GM23338 (cell line): ENCODE measurements around the gene ASPG. TPM values are rescaled to one million over a fixed set of nuclear protein-coding genes. Genes with fewer than 3 reads are reported as not detected.

Experiments
- ATAC-seq: fragments of 200-7000 bp; cut with Tn5 transposase; 3 replicates; pipeline ENCODE4 v1.9.1; 2020
- DNase-seq: peaks from one replicate; pipeline ENCODE4 v3.0.0-alpha.2; 2015; ENCODE audit warnings: low spot score
- H2AFZ ChIP-seq: fragments of 200-600 bp; sonication (generic); 2 replicates; pipeline ENCODE4 v1.8.0; 2016; ENCODE audit warnings: antibody characterized with exemption, mild to moderate bottlenecking, moderate library complexity
- H3F3A ChIP-seq: fragments of 200-600 bp; sonication (generic); replicated peaks from 2 replicates; pipeline ENCODE4 v1.8.0; 2017; ENCODE audit warnings: antibody characterized with exemption, mixed run types, low read depth
- H3K27ac ChIP-seq: fragments of 200-600 bp; sonication (generic); 2 replicates; pipeline ENCODE4 v1.6.1; 2016; ENCODE audit warnings: low read depth
- H3K27me3 ChIP-seq: fragments of 200-600 bp; sonication (generic); 2 replicates; pipeline ENCODE4 v1.8.0; 2016; ENCODE audit warnings: mild to moderate bottlenecking, mixed run types, moderate library complexity; ENCODE audit not compliant: insufficient read depth
- H3K36me3 ChIP-seq: fragments of 200-600 bp; sonication (generic); 2 replicates; pipeline ENCODE4 v1.8.0; 2016; ENCODE audit warnings: mild to moderate bottlenecking; ENCODE audit not compliant: insufficient read depth
- H3K4me1 ChIP-seq: fragments of 200-600 bp; sonication (generic); 2 replicates; pipeline ENCODE4 v1.8.0; 2016; ENCODE audit warnings: mild to moderate bottlenecking, moderate library complexity; ENCODE audit not compliant: insufficient read depth
- H3K4me2 ChIP-seq: fragments of 200-600 bp; sonication (generic); 2 replicates; pipeline ENCODE4 v1.7.1; 2017; ENCODE audit warnings: mixed run types
- H3K4me3 ChIP-seq: fragments of 200-600 bp; sonication (generic); 2 replicates; pipeline ENCODE4 v1.6.1; 2016; ENCODE audit warnings: mixed run types
- H3K79me2 ChIP-seq: fragments of 200-600 bp; sonication (generic); replicated peaks from 2 replicates; pipeline ENCODE4 v1.8.0; 2017; ENCODE audit warnings: mild to moderate bottlenecking; ENCODE audit not compliant: insufficient read depth
- H3K9me2 ChIP-seq: fragments of 200-600 bp; sonication (generic); 2 replicates; pipeline ENCODE4 v1.8.0; 2017; ENCODE audit not compliant: insufficient read depth
- H4K20me1 ChIP-seq: fragments of 200-600 bp; sonication (generic); replicated peaks from 2 replicates; pipeline ENCODE4 v1.8.0; 2017; ENCODE audit warnings: mild to moderate bottlenecking; ENCODE audit not compliant: insufficient read depth
- H3K27ac Mint-ChIP-seq: 2 replicates; pipeline ENCODE4 v1.8.0; 2020; ENCODE audit warnings: inconsistent platforms, mild to moderate bottlenecking, moderate library complexity, mixed read lengths
- H3K27me3 Mint-ChIP-seq: 3 replicates; pipeline ENCODE4 v1.8.0; 2022; ENCODE audit warnings: low read depth, mild to moderate bottlenecking, moderate library complexity, mixed read lengths, inconsistent platforms; ENCODE audit not compliant: insufficient read depth, poor library complexity
- H3K36me3 Mint-ChIP-seq: 3 replicates; pipeline ENCODE4 v1.8.0; 2021; ENCODE audit warnings: low read depth, mild to moderate bottlenecking, inconsistent platforms, moderate library complexity, mixed read lengths
- H3K4me1 Mint-ChIP-seq: 3 replicates; pipeline ENCODE4 v1.8.0; 2020; ENCODE audit warnings: mild to moderate bottlenecking, inconsistent platforms, mixed read lengths
- H3K4me3 Mint-ChIP-seq: 3 replicates; pipeline ENCODE4 v1.8.0; 2021; ENCODE audit warnings: moderate library complexity, mild to moderate bottlenecking, inconsistent platforms, mixed read lengths
- H3K9me3 Mint-ChIP-seq: 3 replicates; pipeline ENCODE4 v1.8.0; 2020; ENCODE audit warnings: moderate library complexity, mild to moderate bottlenecking, inconsistent platforms, mixed read lengths
- CREB1 ChIP-seq: fragments of 250-450 bp; sonication (Bioruptor Pico); IDR thresholded peaks from 2 replicates; pipeline ENCODE4 v1.5.0; 2020; ENCODE audit warnings: low read depth, mild to moderate bottlenecking, moderate library complexity
- CTCF ChIP-seq, 2 experiments: fragments of 200-600 bp in 1 of 2; sonication (generic) in 1 of 2; conservative IDR thresholded peaks; 2 replicates each; pipeline versions ENCODE4 v1.5.1 to v1.6.1; 2016 to 2017; ENCODE audit warnings: antibody characterized with exemption in 2 of 2, low read depth in 2 of 2, mild to moderate bottlenecking in 2 of 2, moderate library complexity in 1 of 2
- ETS1 ChIP-seq: IDR thresholded peaks from 2 replicates; pipeline ENCODE4 v1.6.1; 2016; ENCODE audit warnings: antibody characterized with exemption
- EZH2 ChIP-seq: fragments of 200-600 bp; sonication (generic); IDR thresholded peaks from one replicate; pipeline ENCODE4 v1.8.0; 2017; ENCODE audit warnings: antibody characterized with exemption, mild to moderate bottlenecking, low read depth; ENCODE audit not compliant: unreplicated experiment
- EZH2phosphoT487 ChIP-seq: fragments of 200-600 bp; sonication (generic); IDR thresholded peaks from one replicate; pipeline ENCODE4 v1.8.1; 2018; ENCODE audit warnings: antibody characterized with exemption; ENCODE audit not compliant: unreplicated experiment
- JUNB ChIP-seq: IDR thresholded peaks from one replicate; pipeline ENCODE4 v1.6.1; 2016; ENCODE audit warnings: antibody characterized with exemption; ENCODE audit not compliant: unreplicated experiment
- NANOG ChIP-seq: IDR thresholded peaks from 2 replicates; pipeline ENCODE4 v1.6.1; 2016; ENCODE audit warnings: antibody characterized with exemption, borderline replicate concordance
- POLR2AphosphoS5 ChIP-seq: IDR thresholded peaks from 2 replicates; pipeline ENCODE4 v1.6.1; 2016; ENCODE audit warnings: antibody characterized with exemption, low read depth
- STAT1 ChIP-seq: IDR thresholded peaks from one replicate; pipeline ENCODE4 v1.6.1; 2016; ENCODE audit warnings: antibody characterized with exemption; ENCODE audit not compliant: unreplicated experiment
- ZNF114 ChIP-seq: fragments of 250-450 bp; sonication (Bioruptor Pico); IDR thresholded peaks from 2 replicates; pipeline ENCODE4 v1.5.0; 2020; ENCODE audit warnings: mild to moderate bottlenecking, moderate library complexity
- ZNF331 ChIP-seq: fragments of 250-450 bp; sonication (Bioruptor Pico); IDR thresholded peaks from 2 replicates; pipeline ENCODE4 v1.5.0; 2020; ENCODE audit warnings: low read depth, mild to moderate bottlenecking, moderate library complexity
- polyA plus RNA-seq: library from polyadenylated mRNA; unstranded; fragments of >200 nt; fragmentation: Nextera tagmentation; extraction: Ambion mirVana; gene quantifications from 2 replicates; pipeline ENCODE4 v1.2.1, GENCODE V29; 2016
- total RNA-seq: library from RNA; depleted of rRNA; stranded (reverse); fragments of >200 nt; shearing (Covaris generic); gene quantifications from 2 replicates; pipeline ENCODE4 v1.2.3, GENCODE V29; 2014
- TF ChIP-seq, protein P1 (sequence below): fragments of 250-450 bp; sonication (Bioruptor Pico); IDR thresholded peaks from 2 replicates; pipeline ENCODE4 v1.5.0; 2020; ENCODE audit warnings: mild to moderate bottlenecking, moderate library complexity
- TF ChIP-seq, protein P2 (sequence below): IDR thresholded peaks from one replicate; pipeline ENCODE4 v1.6.1; 2018; ENCODE audit warnings: antibody characterized with exemption; ENCODE audit not compliant: unreplicated experiment

Gene ASPG
- total and polyA plus RNA-seq, 2 experiments from 2014 or later: 0.61 to 6.2 TPM

DNA sequence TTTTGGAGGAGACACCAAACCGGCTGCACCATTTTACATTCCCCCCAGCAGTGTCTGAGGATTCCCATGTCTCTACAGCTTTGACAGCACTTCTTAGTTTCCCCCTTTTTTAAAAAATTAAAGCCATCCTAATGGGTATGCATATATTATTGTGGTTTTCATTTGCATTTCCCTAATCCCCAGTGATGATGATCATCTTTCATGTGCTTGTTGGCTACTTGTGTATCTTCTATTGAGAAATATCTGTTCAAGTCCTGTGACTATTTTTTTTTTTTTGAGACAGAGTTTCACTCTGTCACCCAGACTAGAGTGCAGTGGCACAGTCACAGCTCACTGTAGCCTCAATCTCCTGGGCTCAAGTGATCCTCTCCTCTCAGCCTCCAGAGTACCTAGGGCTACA is 23.2 kb upstream of the ASPG start:
- peaks cover 34% of the 10 kb centered on the region for H3K9me3 Mint-ChIP-seq
- no peaks in the 10 kb centered on the region for H3K27me3 ChIP-seq
- no peak overlapping the region for H2AFZ ChIP-seq
- H3K36me3 Mint-ChIP-seq: peaks cover 9% of the 10 kb centered on the region
- H3K4me3 Mint-ChIP-seq: no peak overlapping the region
- no peak overlapping the region for H3K27ac ChIP-seq
- 0 out of 2 replicates have a peak, but pooled peaks cover 8% of the 10 kb centered on the region for H3K9me2 ChIP-seq
- H3F3A ChIP-seq: no peaks in the 10 kb centered on the region
- TF ChIP-seq, protein P1, sequence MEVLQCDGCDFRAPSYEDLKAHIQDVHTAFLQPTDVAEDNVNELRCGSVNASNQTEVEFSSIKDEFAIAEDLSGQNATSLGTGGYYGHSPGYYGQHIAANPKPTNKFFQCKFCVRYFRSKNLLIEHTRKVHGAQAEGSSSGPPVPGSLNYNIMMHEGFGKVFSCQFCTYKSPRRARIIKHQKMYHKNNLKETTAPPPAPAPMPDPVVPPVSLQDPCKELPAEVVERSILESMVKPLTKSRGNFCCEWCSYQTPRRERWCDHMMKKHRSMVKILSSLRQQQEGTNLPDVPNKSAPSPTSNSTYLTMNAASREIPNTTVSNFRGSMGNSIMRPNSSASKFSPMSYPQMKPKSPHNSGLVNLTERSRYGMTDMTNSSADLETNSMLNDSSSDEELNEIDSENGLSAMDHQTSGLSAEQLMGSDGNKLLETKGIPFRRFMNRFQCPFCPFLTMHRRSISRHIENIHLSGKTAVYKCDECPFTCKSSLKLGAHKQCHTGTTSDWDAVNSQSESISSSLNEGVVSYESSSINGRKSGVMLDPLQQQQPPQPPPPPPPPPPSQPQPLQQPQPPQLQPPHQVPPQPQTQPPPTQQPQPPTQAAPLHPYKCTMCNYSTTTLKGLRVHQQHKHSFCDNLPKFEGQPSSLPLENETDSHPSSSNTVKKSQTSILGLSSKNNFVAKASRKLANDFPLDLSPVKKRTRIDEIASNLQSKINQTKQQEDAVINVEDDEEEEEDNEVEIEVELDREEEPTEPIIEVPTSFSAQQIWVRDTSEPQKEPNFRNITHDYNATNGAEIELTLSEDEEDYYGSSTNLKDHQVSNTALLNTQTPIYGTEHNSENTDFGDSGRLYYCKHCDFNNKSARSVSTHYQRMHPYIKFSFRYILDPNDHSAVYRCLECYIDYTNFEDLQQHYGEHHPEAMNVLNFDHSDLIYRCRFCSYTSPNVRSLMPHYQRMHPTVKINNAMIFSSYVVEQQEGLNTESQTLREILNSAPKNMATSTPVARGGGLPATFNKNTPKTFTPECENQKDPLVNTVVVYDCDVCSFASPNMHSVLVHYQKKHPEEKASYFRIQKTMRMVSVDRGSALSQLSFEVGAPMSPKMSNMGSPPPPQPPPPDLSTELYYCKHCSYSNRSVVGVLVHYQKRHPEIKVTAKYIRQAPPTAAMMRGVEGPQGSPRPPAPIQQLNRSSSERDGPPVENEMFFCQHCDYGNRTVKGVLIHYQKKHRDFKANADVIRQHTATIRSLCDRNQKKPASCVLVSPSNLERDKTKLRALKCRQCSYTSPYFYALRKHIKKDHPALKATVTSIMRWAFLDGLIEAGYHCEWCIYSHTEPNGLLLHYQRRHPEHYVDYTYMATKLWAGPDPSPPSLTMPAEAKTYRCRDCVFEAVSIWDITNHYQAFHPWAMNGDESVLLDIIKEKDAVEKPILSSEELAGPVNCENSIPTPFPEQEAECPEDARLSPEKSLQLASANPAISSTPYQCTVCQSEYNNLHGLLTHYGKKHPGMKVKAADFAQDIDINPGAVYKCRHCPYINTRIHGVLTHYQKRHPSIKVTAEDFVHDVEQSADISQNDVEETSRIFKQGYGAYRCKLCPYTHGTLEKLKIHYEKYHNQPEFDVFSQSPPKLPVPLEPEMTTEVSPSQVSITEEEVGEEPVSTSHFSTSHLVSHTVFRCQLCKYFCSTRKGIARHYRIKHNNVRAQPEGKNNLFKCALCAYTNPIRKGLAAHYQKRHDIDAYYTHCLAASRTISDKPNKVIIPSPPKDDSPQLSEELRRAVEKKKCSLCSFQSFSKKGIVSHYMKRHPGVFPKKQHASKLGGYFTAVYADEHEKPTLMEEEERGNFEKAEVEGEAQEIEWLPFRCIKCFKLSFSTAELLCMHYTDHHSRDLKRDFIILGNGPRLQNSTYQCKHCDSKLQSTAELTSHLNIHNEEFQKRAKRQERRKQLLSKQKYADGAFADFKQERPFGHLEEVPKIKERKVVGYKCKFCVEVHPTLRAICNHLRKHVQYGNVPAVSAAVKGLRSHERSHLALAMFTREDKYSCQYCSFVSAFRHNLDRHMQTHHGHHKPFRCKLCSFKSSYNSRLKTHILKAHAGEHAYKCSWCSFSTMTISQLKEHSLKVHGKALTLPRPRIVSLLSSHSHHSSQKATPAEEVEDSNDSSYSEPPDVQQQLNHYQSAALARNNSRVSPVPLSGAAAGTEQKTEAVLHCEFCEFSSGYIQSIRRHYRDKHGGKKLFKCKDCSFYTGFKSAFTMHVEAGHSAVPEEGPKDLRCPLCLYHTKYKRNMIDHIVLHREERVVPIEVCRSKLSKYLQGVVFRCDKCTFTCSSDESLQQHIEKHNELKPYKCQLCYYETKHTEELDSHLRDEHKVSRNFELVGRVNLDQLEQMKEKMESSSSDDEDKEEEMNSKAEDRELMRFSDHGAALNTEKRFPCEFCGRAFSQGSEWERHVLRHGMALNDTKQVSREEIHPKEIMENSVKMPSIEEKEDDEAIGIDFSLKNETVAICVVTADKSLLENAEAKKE (CRISPR knock-in tag): no peak
- TF ChIP-seq POLR2AphosphoS5 (no peak), ZNF114 (CRISPR knock-in tag) (no peak), ETS1 (no peak), JUNB (no peak), STAT1 (no peak), CREB1 (no peak), ZNF331 (CRISPR knock-in tag) (no peak), NANOG (no peak), CTCF (conservative IDR thresholded peaks at IDR 0.05; ENCODE audit: low read depth in 2 of 2) (no peak), EZH2 (no peak), EZH2phosphoT487 (no peak)
- TF ChIP-seq, protein P2, sequence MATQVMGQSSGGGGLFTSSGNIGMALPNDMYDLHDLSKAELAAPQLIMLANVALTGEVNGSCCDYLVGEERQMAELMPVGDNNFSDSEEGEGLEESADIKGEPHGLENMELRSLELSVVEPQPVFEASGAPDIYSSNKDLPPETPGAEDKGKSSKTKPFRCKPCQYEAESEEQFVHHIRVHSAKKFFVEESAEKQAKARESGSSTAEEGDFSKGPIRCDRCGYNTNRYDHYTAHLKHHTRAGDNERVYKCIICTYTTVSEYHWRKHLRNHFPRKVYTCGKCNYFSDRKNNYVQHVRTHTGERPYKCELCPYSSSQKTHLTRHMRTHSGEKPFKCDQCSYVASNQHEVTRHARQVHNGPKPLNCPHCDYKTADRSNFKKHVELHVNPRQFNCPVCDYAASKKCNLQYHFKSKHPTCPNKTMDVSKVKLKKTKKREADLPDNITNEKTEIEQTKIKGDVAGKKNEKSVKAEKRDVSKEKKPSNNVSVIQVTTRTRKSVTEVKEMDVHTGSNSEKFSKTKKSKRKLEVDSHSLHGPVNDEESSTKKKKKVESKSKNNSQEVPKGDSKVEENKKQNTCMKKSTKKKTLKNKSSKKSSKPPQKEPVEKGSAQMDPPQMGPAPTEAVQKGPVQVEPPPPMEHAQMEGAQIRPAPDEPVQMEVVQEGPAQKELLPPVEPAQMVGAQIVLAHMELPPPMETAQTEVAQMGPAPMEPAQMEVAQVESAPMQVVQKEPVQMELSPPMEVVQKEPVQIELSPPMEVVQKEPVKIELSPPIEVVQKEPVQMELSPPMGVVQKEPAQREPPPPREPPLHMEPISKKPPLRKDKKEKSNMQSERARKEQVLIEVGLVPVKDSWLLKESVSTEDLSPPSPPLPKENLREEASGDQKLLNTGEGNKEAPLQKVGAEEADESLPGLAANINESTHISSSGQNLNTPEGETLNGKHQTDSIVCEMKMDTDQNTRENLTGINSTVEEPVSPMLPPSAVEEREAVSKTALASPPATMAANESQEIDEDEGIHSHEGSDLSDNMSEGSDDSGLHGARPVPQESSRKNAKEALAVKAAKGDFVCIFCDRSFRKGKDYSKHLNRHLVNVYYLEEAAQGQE: no peak
- H3K4me1 ChIP-seq: no peaks in the 10 kb centered on the region
- H3K4me3 ChIP-seq: no peak overlapping the region
- no peak overlapping the region for H3K4me2 ChIP-seq
- DNase-seq: no peak
- ATAC-seq: no peak
- H3K4me1 Mint-ChIP-seq: no peaks in the 10 kb centered on the region
- no peaks in the 10 kb centered on the region for H3K79me2 ChIP-seq
- peaks cover 11% of the 10 kb centered on the region for H3K27me3 Mint-ChIP-seq
- H3K36me3 ChIP-seq: no peaks in the 10 kb centered on the region; the same call in 1 of the 2 replicates
- no peaks in the 10 kb centered on the region for H4K20me1 ChIP-seq
- no peak overlapping the region for H3K27ac Mint-ChIP-seq
